ENCODE results near the gene NEUROD4.

Gene NEUROD4

GRCh38 chr12:55024575-55024974 is 4.8 kb downstream of the NEUROD4 start:
- DNase-seq (ENCODE audit: insufficient read length, low spot score), result no peak
- no peak for FAIRE-seq
- TF ChIP-seq CTCF (IDR thresholded peaks at IDR 0.05; ENCODE audit: insufficient read depth, missing control alignments), result no peak

- DNase-seq (ENCODE audit: insufficient read length, low spot score) (no peak), FAIRE-seq (no peak)
- TF ChIP-seq CTCF (IDR thresholded peaks at IDR 0.05; ENCODE audit: insufficient read depth, missing control alignments), result no peak
Observed at GRCh38 chr12:55025508-55025907, 5.7 kb downstream of the NEUROD4 start.

- FAIRE-seq (no peak), DNase-seq (ENCODE audit: insufficient read length, low spot score) (no peak)
- TF ChIP-seq CTCF (IDR thresholded peaks at IDR 0.05; ENCODE audit: insufficient read depth, missing control alignments), result no peak
Observed at GRCh38 chr12:55034218-55034617, 14.4 kb downstream of the NEUROD4 start.

- FAIRE-seq (no peak), DNase-seq (ENCODE audit: insufficient read length, low spot score) (no peak)
- no peak for TF ChIP-seq CTCF (IDR thresholded peaks at IDR 0.05; ENCODE audit: insufficient read depth, missing control alignments)
Observed at GRCh38 chr12:55036326-55037115, 16.7 kb downstream of the NEUROD4 start.

GRCh38 chr12:55037351-55037987 is 17.7 kb downstream of the NEUROD4 start:
- DNase-seq (ENCODE audit: insufficient read length, low spot score) (no peak), FAIRE-seq (no peak)
- no peak for TF ChIP-seq CTCF (IDR thresholded peaks at IDR 0.05; ENCODE audit: insufficient read depth, missing control alignments)

GRCh38 chr12:55039395-55040354 is 19.9 kb downstream of the NEUROD4 start:
- DNase-seq (ENCODE audit: insufficient read length, low spot score), result no peak
- no peak for FAIRE-seq
- TF ChIP-seq CTCF (IDR thresholded peaks at IDR 0.05; ENCODE audit: insufficient read depth, missing control alignments), result no peak
